ENCODE measurements around the gene TSPAN6.

Gene TSPAN6

DNA sequence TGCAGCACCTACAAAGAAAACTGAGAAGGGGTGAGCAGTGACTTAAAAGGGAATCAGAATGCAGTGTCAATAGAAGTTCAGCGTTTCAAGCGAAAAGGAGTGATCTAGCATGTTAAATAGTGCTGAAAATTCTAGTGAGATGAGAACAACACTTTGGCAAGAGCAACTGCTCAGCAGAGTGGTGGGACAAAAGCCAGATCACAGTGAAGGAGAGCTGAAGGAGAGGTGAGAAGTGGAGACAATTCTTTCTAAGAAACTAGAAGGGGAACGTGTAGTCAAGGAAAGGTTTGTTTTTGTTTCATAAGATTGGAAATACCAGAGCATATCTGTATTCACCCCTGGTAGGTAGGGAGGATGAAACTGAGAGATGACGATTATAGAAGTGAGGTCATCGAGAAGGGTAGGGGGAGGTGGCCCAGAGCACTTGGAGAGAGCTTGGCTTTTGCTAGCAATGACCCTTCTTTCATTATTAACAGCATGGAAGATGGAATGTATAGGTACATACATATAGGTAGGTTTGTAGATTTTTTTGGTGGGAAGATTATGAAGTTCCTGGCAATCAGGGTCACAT is 41.1 kb upstream of the TSPAN6 start:
- TF ChIP-seq, protein P1, sequence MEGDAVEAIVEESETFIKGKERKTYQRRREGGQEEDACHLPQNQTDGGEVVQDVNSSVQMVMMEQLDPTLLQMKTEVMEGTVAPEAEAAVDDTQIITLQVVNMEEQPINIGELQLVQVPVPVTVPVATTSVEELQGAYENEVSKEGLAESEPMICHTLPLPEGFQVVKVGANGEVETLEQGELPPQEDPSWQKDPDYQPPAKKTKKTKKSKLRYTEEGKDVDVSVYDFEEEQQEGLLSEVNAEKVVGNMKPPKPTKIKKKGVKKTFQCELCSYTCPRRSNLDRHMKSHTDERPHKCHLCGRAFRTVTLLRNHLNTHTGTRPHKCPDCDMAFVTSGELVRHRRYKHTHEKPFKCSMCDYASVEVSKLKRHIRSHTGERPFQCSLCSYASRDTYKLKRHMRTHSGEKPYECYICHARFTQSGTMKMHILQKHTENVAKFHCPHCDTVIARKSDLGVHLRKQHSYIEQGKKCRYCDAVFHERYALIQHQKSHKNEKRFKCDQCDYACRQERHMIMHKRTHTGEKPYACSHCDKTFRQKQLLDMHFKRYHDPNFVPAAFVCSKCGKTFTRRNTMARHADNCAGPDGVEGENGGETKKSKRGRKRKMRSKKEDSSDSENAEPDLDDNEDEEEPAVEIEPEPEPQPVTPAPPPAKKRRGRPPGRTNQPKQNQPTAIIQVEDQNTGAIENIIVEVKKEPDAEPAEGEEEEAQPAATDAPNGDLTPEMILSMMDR (IDR thresholded peaks at IDR 0.05; ENCODE audit: insufficient read depth, low read depth, low read length, missing control alignments): no peak
- no peak overlapping the region for H3K4me3 ChIP-seq (ENCODE audit: low read length)
- peak; percentile 12 for DNase-seq (ENCODE audit: low read depth)

DNA sequence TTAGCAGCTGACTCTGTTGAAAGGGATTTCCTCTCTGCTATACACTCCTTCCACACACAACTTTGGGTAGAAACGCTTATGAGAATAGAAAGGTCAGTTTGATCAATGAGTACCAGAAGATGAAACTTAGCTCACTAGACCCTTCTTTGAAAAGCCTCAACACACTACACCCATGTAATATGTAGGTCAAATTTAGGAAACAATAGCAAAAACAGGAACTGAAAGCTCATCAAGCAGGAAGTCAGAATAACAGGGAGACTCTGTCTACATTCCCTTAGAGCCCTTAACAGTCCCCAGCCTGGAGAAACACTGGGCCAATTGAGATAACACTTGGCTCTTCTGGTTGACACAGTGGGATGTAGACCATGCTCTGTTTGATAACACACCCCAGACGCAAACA is 38.1 kb upstream of the TSPAN6 start:
- TF ChIP-seq, protein P1 (IDR thresholded peaks at IDR 0.05; ENCODE audit: insufficient read depth, low read depth, low read length, missing control alignments): no peak
- no peak for DNase-seq (ENCODE audit: low read depth)
- no peak overlapping the region for H3K4me3 ChIP-seq (ENCODE audit: low read length)

DNA sequence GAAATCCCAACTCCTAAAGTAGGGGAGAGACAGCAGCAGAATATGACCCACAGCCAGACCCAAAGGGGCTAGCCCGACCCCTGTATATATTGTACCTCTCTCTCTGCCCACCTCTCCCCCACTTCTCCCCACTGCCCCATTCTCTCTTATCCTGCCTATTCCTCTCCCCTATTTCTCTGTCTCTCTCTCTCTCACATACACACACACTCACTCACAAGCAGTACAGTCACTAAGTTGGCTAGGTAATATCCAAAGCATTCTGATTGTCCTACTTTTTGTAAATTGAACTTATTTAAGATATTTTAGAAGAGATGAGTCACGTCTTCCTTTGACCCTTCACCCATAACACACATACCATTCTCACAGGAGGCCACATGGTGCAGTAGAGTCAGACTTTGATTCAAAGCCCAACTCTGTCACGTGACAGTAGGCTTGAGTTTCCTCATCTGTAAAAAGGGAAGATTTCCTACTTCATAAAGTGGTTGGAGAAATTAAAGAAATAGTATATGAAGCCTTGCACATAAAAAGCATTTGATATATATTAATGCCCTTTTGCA is 36.9 kb upstream of the TSPAN6 start:
- no peak overlapping the region for H3K4me3 ChIP-seq (ENCODE audit: low read length)
- DNase-seq (ENCODE audit: low read depth): peak; percentile 22
- TF ChIP-seq, protein P1 (IDR thresholded peaks at IDR 0.05; ENCODE audit: insufficient read depth, low read depth, low read length, missing control alignments): no peak

DNA sequence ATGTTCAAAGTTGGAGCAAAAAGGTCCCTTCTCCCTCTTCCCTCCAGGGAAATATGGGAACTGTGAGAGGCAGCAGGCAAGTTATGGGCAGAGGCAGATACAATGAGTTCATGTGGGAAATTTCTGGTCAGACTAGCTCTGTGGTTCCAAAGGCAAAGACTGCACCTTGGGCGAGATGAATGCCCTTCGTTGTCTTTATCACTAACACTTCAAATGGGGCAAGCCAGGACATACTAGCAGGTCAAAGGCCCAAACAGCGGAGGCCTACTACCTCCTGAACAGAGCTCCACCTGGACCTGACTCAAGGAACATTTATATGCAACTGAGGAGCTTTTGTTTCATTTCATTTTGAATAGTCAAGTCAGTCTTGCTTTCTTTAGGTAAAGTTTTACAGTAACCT is 36.4 kb upstream of the TSPAN6 start:
- peak; percentile 27 for DNase-seq (ENCODE audit: low read depth)
- H3K4me3 ChIP-seq (ENCODE audit: low read length): no peak overlapping the region
- TF ChIP-seq, protein P1 (IDR thresholded peaks at IDR 0.05; ENCODE audit: insufficient read depth, low read depth, low read length, missing control alignments): no peak

DNA sequence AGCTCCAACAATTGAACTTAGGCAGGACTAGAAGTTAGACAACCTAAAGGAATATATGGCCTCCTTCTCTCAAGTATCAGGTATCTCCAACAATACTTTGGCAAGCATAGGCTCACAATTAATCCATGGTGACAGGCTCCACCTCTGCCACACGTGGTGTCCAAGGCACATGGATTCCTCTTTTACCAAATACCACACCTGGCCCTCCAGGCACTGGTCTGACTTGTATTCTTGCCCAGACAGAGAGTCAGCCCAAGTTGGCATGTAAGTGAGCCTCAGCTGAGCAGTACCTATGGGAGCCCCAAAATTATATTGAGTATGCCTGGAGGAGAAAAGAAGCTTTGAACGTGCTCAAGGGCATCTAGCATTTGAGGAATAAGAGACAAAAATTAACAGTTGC is 27.0 kb upstream of the TSPAN6 start:
- peak; percentile 61 for DNase-seq (ENCODE audit: low read depth)
- TF ChIP-seq, protein P1 (IDR thresholded peaks at IDR 0.05; ENCODE audit: insufficient read depth, low read depth, low read length, missing control alignments): no peak
- H3K4me3 ChIP-seq (ENCODE audit: low read length): no peak overlapping the region

DNA sequence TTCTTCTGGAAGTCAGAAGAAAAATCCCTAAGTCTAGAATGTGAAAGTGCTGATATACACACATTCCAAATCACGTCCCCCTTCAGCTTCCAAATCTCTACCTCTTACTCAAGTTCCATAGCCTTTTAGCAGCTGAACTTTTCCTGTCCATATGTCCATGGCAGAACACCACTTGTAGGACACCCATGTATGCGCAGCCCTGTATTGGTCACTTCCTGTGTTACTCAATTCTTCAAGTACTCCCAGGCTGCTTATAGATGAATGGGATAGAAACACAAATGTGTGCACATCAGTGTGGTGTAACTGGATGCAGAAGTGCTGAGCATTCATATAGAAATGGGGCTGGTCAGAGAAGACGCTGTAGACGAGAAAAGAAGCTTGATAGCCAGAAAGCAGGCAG is 26.2 kb upstream of the TSPAN6 start:
- DNase-seq (ENCODE audit: low read depth): peak; percentile 61
- TF ChIP-seq, protein P1 (IDR thresholded peaks at IDR 0.05; ENCODE audit: insufficient read depth, low read depth, low read length, missing control alignments): no peak
- no peak overlapping the region for H3K4me3 ChIP-seq (ENCODE audit: low read length)

DNA sequence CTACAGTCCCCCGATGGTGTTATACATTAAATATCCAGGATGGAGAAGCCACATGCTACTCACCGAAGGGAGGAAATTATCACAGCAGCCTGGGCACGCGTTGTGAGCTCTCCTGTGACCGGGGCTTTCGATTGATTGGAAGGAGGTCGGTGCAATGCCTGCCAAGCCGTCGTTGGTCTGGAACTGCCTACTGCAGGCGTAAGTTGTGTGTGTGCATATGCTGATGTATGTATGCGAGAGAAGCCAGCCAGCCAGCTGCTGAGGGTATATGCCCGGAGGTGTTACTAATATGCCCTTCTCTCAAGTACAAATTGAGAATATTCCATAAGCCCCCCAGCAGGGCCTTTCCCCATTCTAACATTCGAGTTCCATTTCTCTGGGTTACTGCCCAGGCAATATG is 25.6 kb upstream of the TSPAN6 start:
- H3K4me3 ChIP-seq (ENCODE audit: low read length): no peak overlapping the region
- TF ChIP-seq, protein P1 (IDR thresholded peaks at IDR 0.05; ENCODE audit: insufficient read depth, low read depth, low read length, missing control alignments): no peak
- no peak for DNase-seq (ENCODE audit: low read depth)
